GM12878 (cell line): ENCODE measurements around the gene BBOF1. TPM values are rescaled to one million over a fixed set of nuclear protein-coding genes. Genes with fewer than 3 reads are reported as not detected.

Source experiments
- ATAC-seq: fragments of 200-7000 bp; cut with Tn5 transposase; 3 replicates; pipeline ENCODE4 v1.9.1; 2020; ENCODE audit warnings: mild to moderate bottlenecking, moderate library complexity
- BruUV-seq: library from RNA; stranded (reverse); fragments of 400-500 nt; replicated peaks from 2 replicates; lab custom pipeline; 2021; lab: Mats Ljungman, UMichigan
- CTCF ChIA-PET: fragments of 300-600 bp; sonication (Branson Sonifier 250); formaldehyde crosslinking; extraction: SDS; loops from one replicate; lab custom pipeline; 2021; ENCODE audit warnings: inconsistent platforms; lab: Yijun Ruan, JAX
- POLR2A ChIA-PET: fragments of 350-600 bp; formaldehyde crosslinking; extraction: SDS; loops from one replicate; lab custom pipeline; 2021; ENCODE audit warnings: inconsistent platforms; lab: Charles Lee
- RAD21 ChIA-PET: fragments of 300-600 bp; sonication (Branson Sonifier 250); formaldehyde crosslinking; loops from one replicate; lab custom pipeline; 2023; ENCODE audit warnings: antibody characterized with exemption; ENCODE audit not compliant: unreplicated experiment; lab: Charles Lee
- SMC1A ChIA-PET: fragments of 300-600 bp; sonication (Branson Sonifier 250); formaldehyde crosslinking; loops from one replicate; lab custom pipeline; 2023; ENCODE audit not compliant: unreplicated experiment, uncharacterized antibody; lab: Charles Lee
- DNase-seq: peaks from one replicate; pipeline ENCODE4 v3.0.0-alpha.2; 2011; ENCODE audit warnings: low read depth, low spot score
- FAIRE-seq: peaks from 3 replicates; lab custom pipeline; 2011; peaks lifted over from hg19 to GRCh38; lab: Jason Lieb, UNC
- H2AFZ ChIP-seq: 2 replicates; pipeline ENCODE4 v1.6.0; 2011; ENCODE audit warnings: low read depth, low read length, control low read depth; ENCODE audit not compliant: control insufficient read depth
- H3K27ac ChIP-seq: 2 replicates; pipeline ENCODE4 v1.5.1; 2011; ENCODE audit warnings: control low read depth; ENCODE audit not compliant: control insufficient read depth, insufficient read depth
- H3K27me3 ChIP-seq, 2 experiments: replicated peaks in 1 of 2; 2 replicates each; pipeline versions ENCODE4 v1.6.0 to v1.6.1; 2011; ENCODE audit warnings: low read length in 1 of 2; ENCODE audit not compliant: control insufficient read depth in 2 of 2, insufficient read depth in 2 of 2
- H3K36me3 ChIP-seq, 2 experiments: 2 replicates each; pipeline ENCODE4 v1.5.1; 2011; ENCODE audit warnings: low read length in 1 of 2; ENCODE audit not compliant: control insufficient read depth in 2 of 2, insufficient read depth in 2 of 2
- H3K4me1 ChIP-seq: 2 replicates; pipeline ENCODE4 v1.6.1; 2011; ENCODE audit warnings: mild to moderate bottlenecking, low read length, moderate library complexity, mixed read lengths; ENCODE audit not compliant: control insufficient read depth, insufficient read depth
- H3K4me2 ChIP-seq: 2 replicates; pipeline ENCODE4 v1.6.0; 2011; ENCODE audit warnings: control low read depth; ENCODE audit not compliant: control insufficient read depth, insufficient read depth
- H3K4me3 ChIP-seq: fragments of 200-600 bp; sonication (generic); 2 replicates; pipeline ENCODE4 v1.5.1; 2016
- H3K79me2 ChIP-seq: 2 replicates; pipeline ENCODE4 v1.6.0; 2011; ENCODE audit warnings: low read length; ENCODE audit not compliant: control insufficient read depth, insufficient read depth
- H3K9ac ChIP-seq: 2 replicates; pipeline ENCODE4 v1.8.0; 2011; ENCODE audit warnings: low read length, control low read depth, mixed read lengths; ENCODE audit not compliant: control insufficient read depth, insufficient read depth
- H3K9me3 ChIP-seq: replicated peaks from 3 replicates; pipeline ENCODE4 v1.5.1; 2011; ENCODE audit warnings: mild to moderate bottlenecking, low read length; ENCODE audit not compliant: control insufficient read depth, insufficient read depth
- H4K20me1 ChIP-seq: 2 replicates; pipeline ENCODE4 v1.6.0; 2011; ENCODE audit not compliant: control insufficient read depth, insufficient read depth
- DPF2 ChIP-seq: fragments of 450-650 bp; IDR thresholded peaks from 2 replicates; pipeline ENCODE4 v1.6.1; 2017; ENCODE audit warnings: mild to moderate bottlenecking
- E4F1 ChIP-seq: fragments of 450-650 bp; IDR thresholded peaks from 2 replicates; pipeline ENCODE4 v1.6.1; 2018; ENCODE audit warnings: borderline replicate concordance, mild to moderate bottlenecking; ENCODE audit not compliant: partially characterized antibody
- FOS ChIP-seq: IDR thresholded peaks from 3 replicates; pipeline ENCODE4 v1.6.1; 2011; ENCODE audit warnings: borderline replicate concordance; ENCODE audit not compliant: insufficient read length; ENCODE audit errors: extremely low read depth
- GABPA ChIP-seq: IDR thresholded peaks from 2 replicates; pipeline ENCODE4 v1.6.1; 2014; ENCODE audit warnings: antibody characterized with exemption, low read depth, mild to moderate bottlenecking, inconsistent platforms
- RAD21 ChIP-seq: IDR thresholded peaks from 2 replicates; pipeline ENCODE4 v1.6.1; 2011; ENCODE audit warnings: mild to moderate bottlenecking, low read depth, low read length, moderate library complexity; ENCODE audit not compliant: insufficient read depth
- WGBS: methylation state at CpG from one replicate; pipeline ENCODE4 v1.1.6; 2016; ENCODE audit warnings: low lambda C conversion rate; ENCODE audit not compliant: insufficient replicate concordance, insufficient coverage; ENCODE audit errors: missing lambda C conversion rate; 5-methylcytosine and 5-hydroxymethylcytosine counted together
- in situ Hi-C: fragments of 300-500 bp; cut with MboI; formaldehyde crosslinking; loops from 9 replicates; pipeline ENCODE4 v1.14.3; 2018; ENCODE audit warnings: mixed read lengths
- intact Hi-C: fragments of 100-400 bp; cut with micrococcal nuclease; formaldehyde crosslinking; loops from one replicate; pipeline ENCODE4 v1.14.2; 2022; ENCODE audit not compliant: unreplicated experiment
- polyA plus RNA-seq, 11 experiments: library from polyadenylated mRNA; depleted of rRNA in 4 of 11; unstranded in 6 of 11; stranded (reverse) in 5 of 11; fragments of >200 nt; fragmentation: Nextera tagmentation in 4 of 11; fragmentation: Illumina TruSeq in 1 of 11; extraction: Ambion mirVana in 4 of 11; extraction: Trizol in 1 of 11; gene quantifications; 1 replicate in 1 of 11; 2 replicates in 10 of 11; pipeline versions ENCODE4 v1.2.1 to v1.2.3, GENCODE V29; 2011 to 2016; ENCODE audit warnings: inconsistent platforms in 2 of 11, missing spikeins in 2 of 11, low read depth in 1 of 11
- total RNA-seq, 4 experiments: library from RNA; depleted of rRNA in 3 of 4; stranded (reverse); fragments of >200 nt in 3 of 4; fragmentation: Illumina TruSeq in 1 of 4; extraction: Trizol in 1 of 4; gene quantifications; 2 replicates each; pipeline versions ENCODE4 v1.2.1 to v1.2.3, GENCODE V29; 2013 to 2021

Gene BBOF1
- total and polyA plus RNA-seq, 10 of the 15 experiments (the other 5 are each of a cell fraction or from before 2014, with no cell fraction given), result 0.50 to 2.6 (median 0.79) TPM

GRCh38 chr14:74080820-74081460, 61.8 kb downstream of the BBOF1 start (continued):
- TF ChIP-seq E4F1 (no peak), RAD21 (no peak)
- TF ChIP-seq, all 136 proteins: peak for 0

GRCh38 chr14:74081491-74081890, 62.3 kb downstream of the BBOF1 start:
- Histone ChIP-seq H3K9ac (no peak overlapping the region), H3K4me1 (peaks cover 4% of the 10 kb centered on the region), H4K20me1 (no peaks in the 10 kb centered on the region), H3K79me2 (peaks cover 17% of the 10 kb centered on the region), H3K9me3 (no peaks in the 10 kb centered on the region), H3K4me2 (no peak overlapping the region), H2AFZ (no peak overlapping the region), H3K27me3 (no peaks in the 10 kb centered on the region), H3K4me3 (no peak overlapping the region), H3K27ac (no peak overlapping the region), H3K36me3 (no peaks in the 10 kb centered on the region)
- FAIRE-seq (no peak), DNase-seq (no peak), ATAC-seq (no peak)
- 65% methylated on average over 3 of the region's 3 CpGs for WGBS
- no TSS peak for BruUV-seq
- in situ Hi-C loops (no loop called here), intact Hi-C loops (no loop called here)
- CTCF ChIA-PET, result no interaction called here
- POLR2A ChIA-PET, result interaction anchor here (0.6 kb wide), 1 partner anchor 8 kb away, joined by 5 read pairs; no protein-coding TSS in a partner anchor
- RAD21 ChIA-PET, result no interaction called here
- SMC1A ChIA-PET, result no interaction called here
- TF ChIP-seq FOS (no peak), GABPA (no peak), DPF2 (no peak)
